Fibroblast of the conjunctiva (primary cell): ENCODE results near the gene SGSM2.

ENCODE experiments used
- DNase-seq: peaks from one replicate; pipeline ENCODE4 v3.0.0-alpha.2; 2010; ENCODE audit warnings: low read depth

SGSM2 gene

DNA sequence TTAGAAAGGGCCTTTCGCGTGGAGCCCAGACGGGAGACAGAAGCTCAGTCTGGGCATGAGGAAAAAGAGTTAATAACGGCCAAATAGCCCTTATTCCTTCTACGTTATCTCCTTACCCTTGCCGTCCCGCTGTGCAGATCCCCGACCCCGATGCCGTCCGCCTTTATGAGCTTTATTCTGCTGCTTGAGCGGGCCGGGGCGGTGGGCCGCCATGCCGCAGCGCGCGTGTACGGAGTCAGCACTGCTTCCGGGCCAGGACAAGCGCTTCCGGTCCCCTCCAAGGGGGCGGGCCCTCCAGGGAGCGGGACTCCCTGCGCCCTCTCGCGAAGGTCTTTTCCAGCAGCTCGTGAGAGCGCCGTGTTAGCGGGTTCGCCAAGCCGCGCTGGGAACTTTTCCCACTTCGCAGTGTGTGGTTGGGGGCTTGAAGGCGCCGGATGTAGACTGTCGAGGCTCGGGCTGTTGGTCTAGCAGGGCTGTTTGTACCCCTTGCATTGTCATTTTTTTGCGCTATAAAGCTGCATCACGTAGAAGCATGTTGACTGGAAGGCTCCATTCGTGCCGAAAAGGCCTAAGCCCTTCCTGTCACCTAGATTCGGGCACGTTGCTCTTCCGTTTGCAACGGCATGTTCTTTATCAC is 968 bp upstream of the SGSM2 start, which contains the start of gene TSR1:
TSR1 (minus strand) TSS at position 243 of the 637 bp plus-strand sequence; CDS start at position 213, 30 bp downstream.
- peak; percentile 74 for DNase-seq

GRCh38 chr17:2337544-2338314 is 428 bp downstream of the SGSM2 start:
- no peak for DNase-seq

GRCh38 chr17:2338315-2338657 is 985 bp downstream of the SGSM2 start:
- no peak for DNase-seq

- no peak for DNase-seq
Measured at GRCh38 chr17:2343421-2343820, 6.1 kb downstream of the SGSM2 start.

DNA sequence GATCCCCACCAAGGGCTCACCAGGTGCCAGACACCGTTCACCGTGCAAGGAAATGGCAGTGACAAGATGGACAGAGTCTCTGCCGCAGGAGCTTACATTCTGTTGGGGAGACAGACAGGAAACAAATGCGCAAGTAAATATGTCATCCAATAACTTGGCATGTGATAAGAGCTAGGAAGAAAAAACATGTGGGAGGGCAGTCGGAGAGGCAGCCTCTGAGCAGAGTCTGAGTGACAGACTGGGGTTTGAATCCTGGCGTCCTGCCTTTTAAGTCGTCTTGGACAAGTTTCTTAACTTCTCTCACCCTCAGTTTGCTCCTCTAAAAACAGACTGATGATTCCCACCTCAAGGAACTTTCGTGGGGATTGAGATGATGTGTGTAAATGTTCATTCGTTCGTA is 7.2 kb downstream of the SGSM2 start:
- no peak for DNase-seq

DNA sequence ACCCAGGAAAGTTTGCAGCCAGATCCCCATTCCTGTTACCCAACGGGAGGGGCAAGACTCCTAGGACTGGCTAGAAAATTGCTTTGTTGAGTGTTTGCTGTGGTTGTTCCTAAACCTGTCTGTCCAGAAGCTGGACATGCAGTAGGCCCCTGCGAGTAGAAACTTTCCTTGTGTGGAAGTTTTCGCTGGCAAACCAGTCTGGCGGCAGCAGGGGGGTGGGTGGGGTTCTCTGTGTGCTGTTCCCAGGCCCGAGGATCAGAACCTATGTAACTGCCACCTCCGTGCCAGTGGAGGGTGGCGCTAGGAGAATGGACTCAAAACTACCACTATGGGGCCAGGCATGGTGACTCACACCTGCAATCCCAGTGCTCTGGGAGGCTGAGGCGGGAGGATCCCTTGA is 9.2 kb downstream of the SGSM2 start:
- DNase-seq: no peak

GRCh38 chr17:2347805-2348685 is 10.7 kb downstream of the SGSM2 start:
- peak; percentile 44 for DNase-seq

DNA sequence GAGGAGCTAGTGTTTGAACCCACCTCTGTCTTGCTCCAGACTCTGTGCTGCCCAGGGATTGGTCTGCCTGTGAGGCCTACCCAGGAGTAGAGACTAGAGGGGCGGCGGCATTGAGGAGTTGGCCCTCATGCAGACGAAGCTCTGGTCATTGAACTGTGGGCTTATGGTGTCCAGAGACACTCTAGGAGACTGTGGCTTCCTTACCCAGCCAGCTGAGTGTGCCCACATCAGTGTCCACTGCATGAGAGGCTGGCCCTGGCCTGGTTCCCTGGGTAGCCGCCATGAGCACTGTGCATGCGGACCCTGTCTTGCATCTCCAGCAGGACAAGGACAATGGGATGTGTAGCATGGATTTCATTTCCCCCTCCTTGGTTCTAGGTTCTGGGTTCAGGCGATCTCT is 14.0 kb downstream of the SGSM2 start:
- DNase-seq: no peak

GRCh38 chr17:2354311-2354710 is 17.0 kb downstream of the SGSM2 start:
- DNase-seq: no peak

GRCh38 chr17:2357237-2357636 is 19.9 kb downstream of the SGSM2 start:
- DNase-seq: no peak

DNA sequence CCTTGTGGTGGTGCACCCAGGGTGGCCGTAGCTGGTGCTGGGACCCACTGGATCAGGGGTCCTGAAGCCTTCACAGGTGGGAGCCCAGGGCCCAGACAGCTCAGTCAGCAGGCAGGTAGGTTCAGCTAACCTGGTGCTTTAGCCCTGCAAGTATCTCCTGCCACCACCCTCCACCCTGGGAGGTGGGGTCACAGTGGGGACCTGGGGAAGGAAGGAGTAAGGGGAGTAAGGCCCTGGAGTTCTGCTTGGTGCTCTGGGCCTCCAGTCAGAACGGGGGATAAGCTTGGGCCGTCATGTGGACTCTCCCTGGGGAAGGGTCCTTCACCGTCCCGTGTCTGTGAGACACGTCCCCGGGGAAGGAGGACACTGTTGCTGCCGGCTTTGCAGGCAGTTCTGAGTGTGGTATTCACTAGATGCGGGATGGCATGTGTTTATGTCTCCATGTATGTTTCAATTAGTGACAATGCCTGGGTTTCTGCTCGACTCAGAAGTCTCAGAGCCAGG is 20.7 kb downstream of the SGSM2 start:
- DNase-seq: no peak

- DNase-seq: no peak
Measured at GRCh38 chr17:2361010-2361760, 23.9 kb downstream of the SGSM2 start.

DNA sequence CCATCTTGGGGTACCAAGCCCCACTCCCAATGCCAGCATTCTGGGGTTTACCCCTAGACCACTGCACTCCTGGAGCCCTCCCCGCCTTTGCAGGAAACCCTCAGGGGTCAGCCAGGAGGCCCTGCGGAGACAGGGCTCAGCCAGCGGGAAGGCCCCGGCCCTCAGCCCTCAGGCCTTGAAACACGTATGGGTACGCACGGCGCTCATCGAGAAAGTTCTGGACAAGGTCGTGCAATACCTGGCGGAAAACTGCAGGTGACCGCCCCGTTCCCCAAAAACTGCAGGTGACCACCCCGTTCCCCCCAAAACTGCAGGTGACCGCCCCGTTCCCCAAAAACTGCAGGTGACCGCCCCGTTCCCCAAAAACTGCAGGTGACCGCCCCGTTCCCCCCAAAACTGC is 24.7 kb downstream of the SGSM2 start:
- no peak for DNase-seq

- no peak for DNase-seq
Measured at GRCh38 chr17:2362416-2362815, 25.1 kb downstream of the SGSM2 start.

- no peak for DNase-seq
Measured at GRCh38 chr17:2362881-2363280, 25.6 kb downstream of the SGSM2 start.

DNA sequence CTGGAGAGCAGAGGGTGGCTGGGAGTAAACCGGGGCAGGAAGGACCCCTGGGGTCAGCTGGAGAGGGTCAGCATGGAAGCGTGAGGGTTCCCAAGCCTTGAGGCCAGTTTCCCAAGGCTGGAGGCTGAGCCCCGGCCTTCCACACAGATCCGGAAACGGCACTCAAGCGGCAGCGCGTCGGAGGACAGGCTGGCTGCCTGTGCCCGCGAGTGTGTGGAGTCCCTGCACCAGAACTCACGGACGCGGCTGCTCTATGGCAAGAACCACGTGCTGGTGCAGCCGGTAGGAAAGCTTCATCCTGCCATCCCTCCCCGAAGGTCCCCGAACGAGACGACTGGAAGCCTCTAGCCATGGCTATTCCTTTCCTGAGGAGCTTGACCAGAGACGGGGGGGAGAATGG is 26.0 kb downstream of the SGSM2 start:
- DNase-seq: no peak

- DNase-seq: no peak
Measured at GRCh38 chr17:2363851-2364762, 26.8 kb downstream of the SGSM2 start.

- DNase-seq: no peak
Measured at GRCh38 chr17:2364763-2365116, 27.4 kb downstream of the SGSM2 start.

DNA sequence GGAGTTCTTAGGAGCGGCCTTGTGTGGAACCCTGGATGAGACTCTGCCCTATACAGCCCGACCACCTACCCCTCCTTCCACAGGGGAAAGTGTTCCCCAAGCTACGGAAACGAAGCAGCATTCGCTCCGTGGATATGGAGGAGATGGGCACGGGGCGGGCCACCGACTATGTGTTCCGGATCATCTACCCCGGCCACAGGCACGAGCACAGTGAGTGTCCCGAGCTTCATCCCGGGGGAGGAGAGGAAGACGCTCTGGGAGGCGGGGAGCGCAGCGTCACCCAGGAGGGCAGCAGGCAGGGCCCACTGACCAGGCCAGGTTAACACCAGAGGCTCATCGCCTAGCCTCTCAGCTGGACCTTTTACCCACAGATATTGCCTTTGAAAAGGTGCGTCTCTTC is 27.8 kb downstream of the SGSM2 start:
- no peak for DNase-seq

DNA sequence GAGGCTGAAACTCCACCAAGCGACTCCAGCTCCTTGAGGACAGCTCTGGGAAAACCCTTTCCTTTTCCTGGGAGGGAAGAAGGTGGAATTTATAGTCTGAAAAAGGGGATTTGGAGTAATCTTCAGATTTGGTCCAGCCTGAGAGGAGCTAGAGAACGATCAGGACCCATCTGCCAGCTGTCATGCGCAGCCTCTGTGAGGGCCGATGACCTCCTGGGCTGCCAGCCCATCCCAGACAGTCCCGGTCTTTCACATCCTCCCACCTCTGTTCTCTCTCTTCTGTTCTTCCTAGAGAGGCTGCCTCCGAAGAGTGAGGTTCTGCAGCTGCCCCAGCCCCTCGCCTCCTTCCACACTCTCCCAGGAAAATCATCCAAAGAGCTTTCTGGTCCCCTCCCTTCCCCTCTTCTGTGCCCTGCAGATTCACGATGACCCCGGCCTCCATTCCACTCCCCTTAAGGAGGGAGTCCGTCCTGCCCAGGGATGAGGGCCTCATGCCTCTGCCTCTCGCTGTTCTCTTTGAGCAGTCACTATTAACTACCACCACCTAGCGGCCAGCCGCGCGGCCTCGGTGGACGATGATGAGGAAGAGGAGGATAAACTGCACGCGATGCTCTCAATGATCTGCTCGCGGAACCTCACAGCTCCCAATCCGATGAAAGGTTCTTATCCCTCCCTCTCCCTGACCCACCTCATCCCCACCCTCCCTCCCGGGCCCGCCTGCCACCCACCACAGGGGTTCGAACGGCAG is 29.6 kb downstream of the SGSM2 start:
- no peak for DNase-seq
